IMR-90 (cell line): ENCODE measurements around the gene TSKS. TPM values are rescaled to one million over a fixed set of nuclear protein-coding genes. Genes with fewer than 3 reads are reported as not detected.

Source experiments
- ATAC-seq: fragments of 200-7000 bp; cut with Tn5 transposase; 2 replicates; pipeline ENCODE4 v1.9.1; 2020; ENCODE audit warnings: low read depth, mild to moderate bottlenecking, moderate library complexity
- BruUV-seq: library from RNA; stranded (reverse); fragments of 400-500 nt; replicated peaks from 2 replicates; lab custom pipeline; 2021; lab: Mats Ljungman, UMichigan
- CTCF ChIA-PET: fragments of 300-600 bp; formaldehyde crosslinking; extraction: SDS; loops from one replicate; lab custom pipeline; 2021; ENCODE audit warnings: antibody characterized with exemption; lab: Yijun Ruan, JAX
- POLR2A ChIA-PET: fragments of 300-600 bp; sonication (Branson Sonifier 250); formaldehyde crosslinking; loops from one replicate; lab custom pipeline; 2022; ENCODE audit warnings: antibody characterized with exemption; ENCODE audit not compliant: unreplicated experiment; lab: Charles Lee
- DNase-seq: peaks from one replicate; pipeline ENCODE4 v3.0.0; 2013
- H2AFZ ChIP-seq: replicated peaks from 2 replicates; pipeline ENCODE3; 2013; ENCODE audit warnings: low read length, mild to moderate bottlenecking; ENCODE audit not compliant: poor library complexity
- H2AK5ac ChIP-seq: 2 replicates; pipeline ENCODE4 v1.6.1; 2013; ENCODE audit warnings: low read depth, low read length, inconsistent platforms
- H2AK9ac ChIP-seq: replicated peaks from 2 replicates; pipeline ENCODE3; 2013; ENCODE audit warnings: mild to moderate bottlenecking, low read depth, low read length, moderate library complexity; ENCODE audit not compliant: poor library complexity
- H2BK120ac ChIP-seq: 2 replicates; pipeline ENCODE4 v1.6.1; 2013; ENCODE audit warnings: low read depth, low read length, inconsistent platforms
- H2BK15ac ChIP-seq: 3 replicates; pipeline ENCODE4 v1.6.1; 2013; ENCODE audit warnings: low read depth, low read length, inconsistent platforms
- H2BK20ac ChIP-seq: 2 replicates; pipeline ENCODE4 v1.6.1; 2013; ENCODE audit warnings: low read depth, mild to moderate bottlenecking, inconsistent platforms, low read length, moderate library complexity
- H2BK5ac ChIP-seq: 2 replicates; pipeline ENCODE4 v1.6.1; 2013; ENCODE audit warnings: mild to moderate bottlenecking, low read depth, low read length, inconsistent platforms; ENCODE audit not compliant: poor library complexity, severe bottlenecking
- H3K14ac ChIP-seq: replicated peaks from 2 replicates; pipeline ENCODE4 v1.6.1; 2013; ENCODE audit warnings: low read depth, low read length, inconsistent platforms
- H3K18ac ChIP-seq: 2 replicates; pipeline ENCODE4 v1.6.1; 2013; ENCODE audit warnings: low read depth, low read length, control low read depth
- H3K23ac ChIP-seq: 2 replicates; pipeline ENCODE4 v1.6.1; 2013; ENCODE audit warnings: low read depth, low read length, inconsistent platforms
- H3K27ac ChIP-seq: 2 replicates; pipeline ENCODE4 v1.5.1; 2013; ENCODE audit warnings: mild to moderate bottlenecking, control low read depth, low read length; ENCODE audit not compliant: insufficient read depth
- H3K27me3 ChIP-seq: 2 replicates; pipeline ENCODE4 v1.6.1; 2013; ENCODE audit warnings: low read length; ENCODE audit not compliant: control insufficient read depth, insufficient read depth
- H3K36me3 ChIP-seq: 2 replicates; pipeline ENCODE4 v1.6.1; 2013; ENCODE audit warnings: low read length, mixed read lengths; ENCODE audit not compliant: control insufficient read depth, insufficient read depth
- H3K4ac ChIP-seq: 2 replicates; pipeline ENCODE4 v1.6.1; 2013; ENCODE audit warnings: low read depth, low read length, inconsistent platforms
- H3K4me1 ChIP-seq: 2 replicates; pipeline ENCODE4 v1.6.1; 2013; ENCODE audit warnings: low read length, mixed read lengths; ENCODE audit not compliant: control insufficient read depth, insufficient read depth
- H3K4me2 ChIP-seq: 2 replicates; pipeline ENCODE4 v1.6.1; 2013; ENCODE audit warnings: low read depth, mild to moderate bottlenecking, control low read depth, low read length, moderate library complexity
- H3K4me3 ChIP-seq: 2 replicates; pipeline ENCODE4 v1.5.1; 2013; ENCODE audit warnings: low read depth, mild to moderate bottlenecking, control low read depth, low read length, moderate library complexity; ENCODE audit not compliant: insufficient read depth
- H3K56ac ChIP-seq: 2 replicates; pipeline ENCODE4 v1.6.1; 2013; ENCODE audit warnings: low read length, inconsistent platforms; ENCODE audit not compliant: insufficient read depth; ENCODE audit errors: extremely low read depth
- H3K79me1 ChIP-seq, 2 experiments: 2 replicates each; pipeline ENCODE4 v1.6.1; 2013; ENCODE audit warnings: low read length in 2 of 2, inconsistent platforms in 1 of 2, low read depth in 1 of 2
- H3K9ac ChIP-seq: 2 replicates; pipeline ENCODE4 v1.6.1; 2013; ENCODE audit warnings: low read depth, low read length, control low read depth
- H3K9me1 ChIP-seq: 2 replicates; pipeline ENCODE4 v1.6.1; 2013; ENCODE audit warnings: low read length, inconsistent platforms; ENCODE audit not compliant: insufficient read depth
- H3K9me3 ChIP-seq: 2 replicates; pipeline ENCODE4 v1.6.1; 2013; ENCODE audit warnings: low read length; ENCODE audit not compliant: control insufficient read depth, insufficient read depth
- H4K20me1 ChIP-seq: 2 replicates; pipeline ENCODE4 v1.6.1; 2013; ENCODE audit warnings: low read length, inconsistent platforms; ENCODE audit not compliant: insufficient read depth
- H4K5ac ChIP-seq: 2 replicates; pipeline ENCODE4 v1.6.1; 2013; ENCODE audit warnings: mild to moderate bottlenecking, low read depth, low read length, control low read depth
- H4K8ac ChIP-seq, 2 experiments: 2 replicates each; pipeline ENCODE4 v1.6.1; 2013; ENCODE audit warnings: low read depth in 2 of 2, low read length in 2 of 2, control low read depth in 1 of 2, inconsistent platforms in 1 of 2
- H4K91ac ChIP-seq: 2 replicates; pipeline ENCODE4 v1.6.1; 2013; ENCODE audit warnings: low read depth, low read length, inconsistent platforms; ENCODE audit not compliant: insufficient read depth
- CTCF ChIP-seq: conservative IDR thresholded peaks from 2 replicates; pipeline ENCODE4 v1.5.1; 2012; ENCODE audit warnings: mild to moderate bottlenecking, low read depth, low read length, improper control_type of control experiment
- RFX5 ChIP-seq: IDR thresholded peaks from 2 replicates; pipeline ENCODE4 v1.8.0; 2012; ENCODE audit warnings: low read depth, mild to moderate bottlenecking, low read length, moderate library complexity
- whole genome bisulfite sequencing, 2 experiments: methylation state at CpG; one replicate each; pipeline versions ENCODE4 v1.1.5 to v1.1.7; 2013; ENCODE audit warnings: missing lambda C conversion rate in 2 of 2; ENCODE audit not compliant: insufficient read length in 1 of 2; ENCODE audit errors: extremely low coverage in 2 of 2; 5-methylcytosine and 5-hydroxymethylcytosine counted together
- dilution Hi-C: fragments of 300-500 bp; cut with HindIII; formaldehyde crosslinking; loops from one replicate; pipeline ENCODE4 v1.14.3; 2018; ENCODE audit warnings: low sequenced_read_pairs; ENCODE audit not compliant: unreplicated experiment
- in situ Hi-C: fragments of 300-500 bp; cut with MboI; formaldehyde crosslinking; loops from 3 replicates; pipeline ENCODE4 v1.14.3; 2019; ENCODE audit warnings: low sequenced_read_pairs, inconsistent platforms, mixed read lengths
- intact Hi-C: fragments of 100-400 bp; cut with micrococcal nuclease; formaldehyde crosslinking; loops from 2 replicates; pipeline ENCODE4 v1.10.0; 2022
- polyA plus RNA-seq, 3 experiments: library from polyadenylated mRNA; depleted of rRNA; stranded (reverse); fragments of >200 nt; gene quantifications; 2 replicates each; pipeline ENCODE4 v1.2.3, GENCODE V29; 2012; ENCODE audit warnings: low replicate concordance in 1 of 3
- total RNA-seq: library from RNA; depleted of rRNA; stranded (reverse); fragments of >200 nt; gene quantifications from 2 replicates; pipeline ENCODE4 v1.2.3, GENCODE V29; 2012

The TSKS gene
- total and polyA plus RNA-seq, 2 of the 4 experiments (the other 2 are of a cell fraction) = not detected

GRCh38 chr19:49799798-49800376, 36.8 kb upstream of the TSKS start:
- Histone ChIP-seq H3K9me1 (0 out of 2 replicates have a peak, but pooled peaks cover 4% of the 10 kb centered on the region), H3K79me1 (peaks cover 8 to 27% of the 10 kb centered on the region in 2 experiments; a peak in 3 of 4 replicates), H2BK5ac (no peak overlapping the region), H2BK120ac (no peak overlapping the region), H2BK20ac (no peak overlapping the region), H4K5ac (no peak overlapping the region), H3K14ac (no peak overlapping the region), H3K56ac (no peak overlapping the region), H3K4me3 (no peak overlapping the region), H2BK15ac (no peak overlapping the region), H3K27me3 (no peaks in the 10 kb centered on the region), H3K18ac (no peak overlapping the region), H3K9me3 (no peaks in the 10 kb centered on the region), H2AFZ (no peak overlapping the region), H4K91ac (no peak overlapping the region), H2AK9ac (no peak overlapping the region), H4K8ac (no peak overlapping the region), H4K20me1 (peaks cover 14% of the 10 kb centered on the region), H3K27ac (no peak overlapping the region), H3K36me3 (peaks cover 69% of the 10 kb centered on the region), H2AK5ac (no peak overlapping the region), H3K4ac (no peak overlapping the region), H3K9ac (no peak overlapping the region), H3K23ac (no peak overlapping the region), H3K4me2 (no peak overlapping the region), H3K4me1 (no peaks in the 10 kb centered on the region; the same call in 1 of the 2 replicates)
- 96% methylated on average over 5 of the region's 25 CpGs; no CpG with 5 or more reads in 1 of the 2 experiments for WGBS, 2 experiments
- ATAC-seq = no peak
- BruUV-seq = no TSS peak
- ChIA-PET CTCF (no interaction called here), POLR2A (no interaction called here)
- TF ChIP-seq RFX5 (no peak), CTCF (peak; percentile 11; the same call in 1 of the 2 replicates)
- in situ Hi-C loops (no loop called here), intact Hi-C loops (loop anchor here (5.0 kb wide), 1 partner anchor 108 kb away; the partner anchor contains the start of gene CPT1C), dilution Hi-C loops (no loop called here)
- DNase-seq = no peak
